Hematopoietic multipotent progenitor cell treated with erythropoietin and hydrocortisone succinate and interleukin-3 and kit ligand, for 8 days (in vitro differentiated cells): ENCODE data around the gene DMRT1.

Experiments used
- DNase-seq: peaks from one replicate; pipeline ENCODE4 v3.0.0-alpha.2; 2015

The DMRT1 gene

GRCh38 chr9:841371-842209 lies at the start of gene DMRT1:
TSS of gene DMRT1 (plus strand) at chr9:841697. CDS start at chr9:841839, 142 bp downstream.
- no peak for DNase-seq

DNA sequence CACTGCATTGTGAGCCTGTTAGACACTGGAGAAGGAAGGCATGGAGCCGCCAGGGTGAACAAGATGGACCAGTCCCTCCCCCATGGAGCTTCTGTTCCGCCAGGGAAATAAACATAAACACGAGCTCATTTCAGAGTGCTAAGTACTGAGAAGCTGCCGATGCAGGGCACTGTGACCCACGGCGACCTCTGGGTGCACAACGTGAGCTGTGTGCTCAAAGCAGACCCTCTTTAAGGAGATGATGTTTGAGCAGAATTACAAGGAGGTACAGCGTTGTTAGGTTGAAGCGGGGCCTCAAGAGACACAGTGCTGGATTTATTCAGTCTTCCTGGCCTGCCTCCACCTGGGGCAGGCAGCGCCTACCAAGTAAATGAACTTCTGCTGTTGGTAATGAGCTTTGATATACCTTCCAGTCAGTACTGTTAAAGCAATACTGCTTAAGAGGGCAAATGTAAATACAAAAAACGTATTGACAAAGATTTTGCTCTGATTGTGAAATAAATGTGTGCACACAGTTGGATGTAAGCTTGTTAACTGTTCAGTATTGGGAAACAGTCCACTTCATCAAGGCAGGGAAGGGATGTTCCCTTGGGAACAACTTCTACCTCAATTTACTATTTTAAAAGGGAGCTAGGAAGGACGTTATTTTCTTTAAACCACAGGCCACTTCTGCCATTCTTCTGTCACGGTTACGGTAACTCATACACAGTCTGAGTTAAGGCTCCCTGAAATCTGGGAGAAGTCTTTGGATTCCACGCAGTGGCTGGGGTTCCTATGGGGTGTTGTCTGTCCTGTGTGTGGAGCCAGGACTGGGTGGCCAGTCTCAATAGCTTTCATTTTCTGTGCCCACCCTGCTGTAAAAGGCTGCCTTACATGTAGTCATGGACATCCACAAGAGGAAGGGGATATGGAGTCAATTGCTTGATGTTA lies 48.9 kb upstream of the DMRT1 start:
- no peak for DNase-seq

DNA sequence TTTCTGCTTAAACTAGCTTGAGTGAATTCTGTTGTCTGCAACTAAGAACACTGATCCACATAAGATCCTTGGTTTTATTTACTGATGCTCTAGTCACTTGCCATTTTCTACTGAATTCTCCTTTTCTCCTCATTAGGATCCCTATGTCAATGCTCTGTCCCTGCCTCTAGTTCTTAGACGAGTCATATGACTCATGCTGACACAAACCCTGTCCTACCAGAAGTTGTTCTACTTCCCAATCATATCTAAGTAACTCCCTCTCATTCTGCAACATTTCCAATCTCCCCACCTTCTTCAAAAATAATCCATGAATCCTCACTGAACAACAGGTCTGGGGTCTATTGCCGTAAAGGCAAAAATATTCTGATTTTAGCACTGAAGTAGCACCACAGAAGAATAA lies 47.1 kb upstream of the DMRT1 start:
- DNase-seq, result no peak

DNA sequence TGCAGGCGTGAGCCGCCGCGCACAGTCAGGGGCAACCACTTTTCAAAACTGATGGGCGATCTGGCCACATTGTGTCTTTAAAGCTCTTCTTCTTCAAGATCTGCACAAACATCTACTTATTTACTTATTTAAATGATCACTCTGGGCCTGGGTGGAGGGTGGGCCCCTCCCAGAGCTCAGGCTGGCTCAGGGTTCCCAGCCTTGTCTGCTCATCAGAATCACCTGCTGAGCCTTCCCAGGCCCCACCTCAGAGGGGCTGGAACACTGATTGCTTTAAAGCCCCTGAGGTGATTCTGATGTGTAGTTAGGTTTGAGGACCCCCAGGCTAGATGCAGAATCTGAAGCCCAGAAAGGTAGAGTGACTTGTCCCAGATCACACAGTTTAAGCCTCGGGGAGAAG lies 45.6 kb upstream of the DMRT1 start:
- no peak for DNase-seq

- DNase-seq, result no peak
These were observed 40.8 kb upstream of the DMRT1 start for GRCh38 chr9:800591-801150.

GRCh38 chr9:801399-802071 lies 40.0 kb upstream of the DMRT1 start:
- DNase-seq, result no peak

DNA sequence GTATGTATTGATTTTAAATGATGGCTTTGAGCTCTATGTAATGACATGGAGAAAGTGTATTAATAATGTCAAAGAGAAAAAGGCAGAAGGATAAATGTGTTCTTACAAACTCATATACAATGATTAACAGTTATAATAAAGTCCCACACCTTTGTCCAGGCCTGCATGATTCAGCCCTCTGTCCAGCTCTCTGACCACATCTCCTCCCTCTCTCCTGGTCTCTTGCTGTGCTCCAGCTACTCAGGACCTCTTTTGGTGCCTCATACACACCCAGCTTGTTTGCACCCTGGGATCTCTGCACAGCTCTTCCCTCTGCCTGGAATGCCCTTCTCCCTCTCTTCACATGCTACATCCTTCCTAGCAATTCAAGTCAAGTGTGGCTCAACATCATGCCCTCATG lies 37.5 kb upstream of the DMRT1 start:
- DNase-seq, result no peak

GRCh38 chr9:805151-805550 lies 36.3 kb upstream of the DMRT1 start:
- no peak for DNase-seq

- peak; percentile 52 for DNase-seq
These were observed 35.0 kb upstream of the DMRT1 start for GRCh38 chr9:806285-807156.

DNA sequence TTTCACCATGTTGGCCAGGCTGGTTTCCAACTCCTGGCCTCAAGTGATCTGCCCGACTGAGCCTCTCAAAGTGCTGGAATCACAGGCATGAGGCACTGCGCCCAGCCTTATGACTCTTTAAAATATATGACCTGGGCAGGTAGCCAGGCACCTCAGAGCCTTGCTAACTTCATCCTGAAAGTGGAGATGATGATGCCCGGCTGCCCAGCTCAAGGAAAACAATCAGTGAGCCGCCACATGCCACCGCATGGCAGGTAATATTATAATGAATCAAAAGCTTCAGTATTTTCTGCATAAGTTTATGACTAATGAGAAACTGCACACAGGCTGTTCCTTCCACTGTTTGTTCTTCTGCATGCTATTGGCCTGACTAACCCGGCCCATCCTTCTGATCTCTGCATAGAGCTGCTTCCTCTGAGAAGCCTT lies 30.4 kb upstream of the DMRT1 start:
- no peak for DNase-seq

DNA sequence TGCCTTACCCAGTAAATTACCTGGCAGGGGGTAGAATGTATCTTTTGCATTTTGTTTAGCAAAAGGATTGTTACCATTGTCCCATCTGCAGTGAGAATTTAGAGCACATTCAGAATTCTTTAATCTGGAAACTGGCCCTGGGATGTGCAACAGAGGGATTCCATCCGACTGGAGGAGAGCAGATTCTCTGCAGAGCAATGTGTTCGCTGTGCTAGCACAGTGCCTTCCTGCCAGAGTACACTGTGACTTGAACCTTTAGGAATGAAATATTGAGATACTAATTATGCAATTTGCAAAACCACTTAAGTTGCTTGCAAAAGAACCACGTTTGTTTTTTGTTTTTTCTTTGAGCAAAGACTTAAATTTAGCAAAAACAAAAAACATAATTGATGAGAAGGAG lies 22.5 kb upstream of the DMRT1 start:
- no peak for DNase-seq

- no peak for DNase-seq
These were observed 14.8 kb upstream of the DMRT1 start for GRCh38 chr9:826500-827280.

- DNase-seq, result no peak
These were observed 1.2 kb upstream of the DMRT1 start for GRCh38 chr9:840343-840742.

GRCh38 chr9:842635-843426 lies 1.3 kb downstream of the DMRT1 start:
- DNase-seq, result no peak

DNA sequence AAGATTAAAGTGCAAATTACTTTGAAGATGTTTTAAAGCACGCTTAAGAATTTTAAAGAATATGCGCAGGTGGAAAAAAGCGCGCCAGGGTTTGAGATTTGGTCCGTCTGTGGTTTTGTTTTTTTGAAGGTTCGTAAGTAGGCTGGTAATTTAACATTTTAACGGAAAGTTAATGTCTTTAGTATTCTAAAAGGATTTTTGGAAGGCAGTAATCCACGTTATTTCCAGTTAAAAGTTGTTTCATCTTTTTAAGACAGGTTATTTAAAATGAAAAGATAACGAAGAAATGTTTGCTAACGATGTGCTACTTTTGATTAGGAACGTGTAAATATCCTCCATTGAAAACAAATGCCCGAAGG lies 1.9 kb downstream of the DMRT1 start:
- DNase-seq, result no peak

GRCh38 chr9:846852-847251 lies 5.4 kb downstream of the DMRT1 start:
- DNase-seq, result no peak

GRCh38 chr9:847505-847904 lies 6.0 kb downstream of the DMRT1 start:
- DNase-seq, result no peak

DNA sequence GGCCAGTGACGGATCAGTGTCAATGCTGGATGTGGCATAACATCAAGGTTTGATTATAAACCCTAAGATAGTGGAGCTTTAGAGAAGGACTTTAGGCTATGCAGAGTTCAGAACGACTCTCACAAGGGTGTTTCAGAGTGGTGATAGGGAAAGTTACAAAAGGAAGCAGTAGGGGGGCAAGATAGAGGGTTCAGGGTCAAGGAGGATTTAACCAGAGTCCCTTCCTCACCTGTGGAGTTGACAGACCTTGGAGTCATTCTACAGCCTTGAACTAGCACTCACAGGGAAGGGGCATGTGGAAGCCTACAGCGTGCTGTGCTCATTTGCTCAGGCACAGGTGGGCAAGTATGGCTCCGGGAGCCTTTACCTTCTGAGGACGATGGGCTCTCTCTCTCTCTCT lies 7.9 kb downstream of the DMRT1 start:
- no peak for DNase-seq

- no peak for DNase-seq
These were observed 11.0 kb downstream of the DMRT1 start for GRCh38 chr9:852539-852938.

- no peak for DNase-seq
These were observed 17.8 kb downstream of the DMRT1 start for GRCh38 chr9:859251-859650.
